ENCODE measurements around the gene ESRRB. TPM values are rescaled to one million over a fixed set of nuclear protein-coding genes. Genes with fewer than 3 reads are reported as not detected.

Gene ESRRB
- not detected for polyA plus RNA-seq (2013, experiment 1 of 2; ENCODE audit: insufficient read length)
- not detected for polyA plus RNA-seq (2013, experiment 2 of 2; ENCODE audit: insufficient read length)

DNA sequence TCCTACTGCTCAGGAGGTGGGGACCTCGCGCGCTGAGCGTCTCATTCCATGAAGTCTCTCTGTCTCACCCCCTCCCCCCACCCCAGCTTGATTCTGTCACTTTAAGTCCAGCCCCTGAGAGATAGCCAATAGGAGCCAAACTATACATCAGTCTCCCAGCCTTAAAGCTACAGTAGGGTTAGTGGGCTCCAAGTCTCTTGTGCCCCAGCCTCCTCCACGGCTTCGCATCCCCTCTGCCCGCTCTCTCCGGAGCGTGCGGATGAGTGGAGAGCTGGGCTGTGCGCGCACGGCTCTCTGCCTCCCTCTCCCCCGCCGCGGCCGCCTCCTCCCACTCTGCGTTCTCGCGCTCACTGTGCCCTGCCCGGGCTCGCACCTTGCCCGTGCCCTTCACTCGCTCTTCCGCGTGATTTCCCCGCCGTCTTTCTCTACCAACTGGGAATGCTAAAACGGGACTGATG, at the start of gene ESRRB:
Gene ESRRB, plus strand, starts transcription at position 191 of the 458 bp plus-strand sequence. Its CDS starts 265 bp downstream, at position 456.
- peak; percentile 9 for DNase-seq

DNA sequence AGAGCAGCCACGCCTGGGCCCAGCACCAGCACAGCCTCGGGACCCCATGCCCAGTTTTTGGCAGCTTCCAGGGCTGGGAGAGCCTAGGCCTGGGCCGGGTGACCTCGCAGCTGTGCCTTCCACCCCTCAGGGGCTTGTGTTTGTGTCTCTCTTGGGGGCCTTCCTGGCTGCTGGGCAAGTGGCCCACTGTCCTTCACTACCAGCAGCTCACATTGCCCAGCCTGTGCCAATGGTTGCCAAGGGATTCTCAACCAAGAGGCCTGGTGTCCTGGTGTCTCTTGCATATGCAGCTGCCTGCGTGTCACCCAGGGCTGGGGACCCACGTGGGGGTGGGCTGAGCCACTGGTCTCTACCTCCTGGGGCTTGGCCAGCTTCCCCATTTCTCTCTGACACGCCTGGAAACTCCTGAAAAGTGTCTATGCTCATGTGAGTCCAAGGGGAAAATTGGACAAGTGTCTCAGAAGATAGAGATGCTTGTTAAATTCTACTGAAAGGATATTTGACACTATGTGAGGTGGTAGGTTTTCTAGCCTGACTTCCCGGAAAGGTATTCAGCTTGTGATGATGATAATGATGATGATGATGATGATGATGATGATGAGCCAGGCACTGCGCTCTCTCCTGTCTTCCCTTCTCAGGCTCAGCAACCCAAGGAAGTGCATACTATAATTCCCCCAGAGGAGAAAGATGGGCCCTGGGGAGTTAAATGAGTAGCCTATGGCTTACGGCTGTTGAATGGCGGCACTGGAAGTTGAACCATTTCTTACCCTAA, 48.8 kb upstream of the ESRRB start:
- DNase-seq = no peak

DNA sequence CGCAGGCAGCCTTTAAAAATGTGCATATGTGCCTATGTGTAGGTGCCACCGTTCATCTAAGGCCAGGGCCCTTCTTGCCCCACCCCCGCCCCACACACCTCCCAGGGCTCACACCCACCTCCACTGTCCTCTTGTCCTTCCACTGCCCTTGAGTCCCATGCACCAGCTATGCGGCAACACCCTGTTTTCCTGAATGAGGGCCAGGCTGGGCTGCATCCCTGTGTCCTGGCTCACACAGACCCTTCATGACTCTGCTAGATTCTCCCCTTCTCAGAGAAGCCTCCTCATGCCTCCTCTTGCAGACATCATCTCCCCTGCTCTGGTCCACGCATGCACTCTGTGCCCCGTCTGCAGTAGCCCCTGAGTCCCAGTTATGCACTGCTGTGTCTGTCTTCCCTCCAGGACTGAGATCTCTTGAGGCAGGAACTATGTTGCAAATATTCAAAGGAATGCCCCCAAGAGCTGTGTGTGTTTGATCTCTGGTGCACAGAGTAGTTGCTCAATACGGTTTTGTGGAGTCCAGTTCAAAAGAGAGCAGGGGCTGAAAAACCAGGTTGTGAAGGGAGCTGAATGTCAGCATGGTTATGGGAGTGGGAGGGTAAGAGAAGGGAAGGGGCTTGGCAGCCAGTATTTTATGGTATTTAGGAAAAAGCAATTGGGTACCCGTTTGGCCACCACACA, 47.3 kb upstream of the ESRRB start:
- DNase-seq = no peak

DNA sequence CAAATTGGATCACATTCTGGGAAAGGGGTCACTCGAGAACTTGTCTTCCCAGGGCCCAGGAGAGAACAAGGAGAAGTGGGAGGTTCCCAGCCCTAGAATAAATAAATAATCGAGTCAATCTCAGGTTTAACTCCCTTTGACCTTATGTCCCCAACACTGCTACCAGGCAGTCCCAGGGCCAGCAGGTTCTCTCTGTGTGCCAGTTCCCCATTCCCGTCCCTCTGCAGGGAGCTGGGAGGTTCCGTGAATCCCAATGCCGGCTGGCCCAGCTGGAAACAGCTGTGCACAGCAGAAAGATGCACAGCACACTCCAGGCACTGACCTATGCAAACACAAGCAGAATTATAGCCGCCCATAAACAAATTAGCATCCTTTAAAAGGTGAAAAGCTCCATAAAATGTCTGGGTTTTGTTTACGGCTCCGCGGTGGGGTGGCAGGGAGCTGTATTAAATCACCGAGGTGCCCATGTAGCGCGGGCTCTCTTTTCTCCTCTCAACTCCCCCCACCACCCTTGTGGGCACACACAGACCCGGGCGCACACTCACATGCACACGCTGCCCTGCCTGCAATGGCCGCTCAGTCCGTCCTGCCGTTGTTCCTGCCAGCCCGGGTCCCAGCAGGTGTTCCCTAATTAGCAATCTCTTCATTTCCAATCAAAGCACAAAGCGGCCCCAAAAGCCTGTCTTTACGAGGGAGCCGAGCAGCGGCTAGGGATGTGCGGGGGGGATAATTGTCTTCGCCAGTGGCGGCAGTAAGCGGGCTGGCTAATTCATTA, 46.6 kb upstream of the ESRRB start:
- DNase-seq = no peak

DNA sequence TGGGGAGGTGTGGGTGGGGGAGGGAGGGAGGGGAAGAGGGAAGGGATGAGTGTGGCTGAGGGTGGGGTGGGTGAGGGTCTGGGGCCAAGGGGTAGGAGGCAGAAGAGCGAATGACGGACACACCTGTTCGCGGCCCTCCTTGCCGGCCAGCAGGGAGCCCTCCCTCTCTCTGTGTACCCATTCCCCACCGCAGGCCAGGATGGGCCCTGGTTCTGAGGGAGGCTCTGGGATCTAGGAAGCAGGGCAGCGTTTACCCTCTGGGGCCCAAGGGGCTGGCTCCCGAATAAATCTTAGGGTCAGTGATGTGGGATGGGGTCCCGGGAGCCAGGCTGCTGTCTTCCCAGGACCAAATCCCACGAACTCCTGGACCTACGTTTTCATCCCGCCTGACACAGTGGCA, 46.0 kb upstream of the ESRRB start:
- DNase-seq = no peak

DNA sequence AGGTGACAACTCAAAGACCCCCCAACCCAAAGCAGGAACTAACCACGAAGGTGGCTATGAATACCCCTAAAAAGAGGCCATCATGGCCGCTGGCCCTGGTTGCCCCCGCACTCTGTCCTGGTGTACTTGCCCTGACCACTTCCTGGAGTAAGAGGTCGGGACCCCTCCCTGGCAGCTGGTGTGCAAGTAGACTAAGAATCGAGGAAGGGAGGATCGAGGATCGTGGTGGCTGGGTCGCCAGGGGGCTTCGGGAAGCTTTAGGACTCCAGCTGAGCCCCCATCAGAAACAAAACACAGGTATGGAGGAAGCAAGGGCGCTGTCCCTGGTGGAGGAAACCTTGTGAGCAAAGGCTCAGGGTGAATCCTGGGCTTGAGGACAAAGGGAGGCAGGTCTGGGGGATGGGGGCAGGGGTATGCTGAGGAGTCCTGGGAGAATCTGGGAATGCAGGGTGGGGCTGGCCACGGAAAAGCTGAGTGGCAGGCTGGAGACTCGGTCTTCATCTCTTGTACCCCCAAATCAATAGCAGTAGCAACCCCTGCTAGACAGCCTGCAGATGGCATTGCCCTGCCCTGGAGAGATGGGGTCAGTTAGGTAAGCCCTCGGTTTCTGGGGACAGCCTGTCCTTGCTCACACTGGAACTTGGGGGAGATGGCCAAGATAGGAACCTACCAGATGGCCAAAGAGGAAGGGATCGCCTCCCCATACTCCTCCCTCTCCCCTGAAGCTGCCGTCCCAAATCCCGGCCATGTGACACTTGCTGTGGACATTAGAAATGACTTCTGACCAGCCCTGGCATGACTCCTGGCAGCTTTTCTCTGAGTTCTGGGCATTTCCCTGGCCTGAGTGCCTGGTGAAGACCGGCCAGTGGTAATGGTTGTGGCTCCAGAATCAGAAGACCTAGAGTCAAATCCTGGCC, 45.3 kb upstream of the ESRRB start:
- no peak for DNase-seq

DNA sequence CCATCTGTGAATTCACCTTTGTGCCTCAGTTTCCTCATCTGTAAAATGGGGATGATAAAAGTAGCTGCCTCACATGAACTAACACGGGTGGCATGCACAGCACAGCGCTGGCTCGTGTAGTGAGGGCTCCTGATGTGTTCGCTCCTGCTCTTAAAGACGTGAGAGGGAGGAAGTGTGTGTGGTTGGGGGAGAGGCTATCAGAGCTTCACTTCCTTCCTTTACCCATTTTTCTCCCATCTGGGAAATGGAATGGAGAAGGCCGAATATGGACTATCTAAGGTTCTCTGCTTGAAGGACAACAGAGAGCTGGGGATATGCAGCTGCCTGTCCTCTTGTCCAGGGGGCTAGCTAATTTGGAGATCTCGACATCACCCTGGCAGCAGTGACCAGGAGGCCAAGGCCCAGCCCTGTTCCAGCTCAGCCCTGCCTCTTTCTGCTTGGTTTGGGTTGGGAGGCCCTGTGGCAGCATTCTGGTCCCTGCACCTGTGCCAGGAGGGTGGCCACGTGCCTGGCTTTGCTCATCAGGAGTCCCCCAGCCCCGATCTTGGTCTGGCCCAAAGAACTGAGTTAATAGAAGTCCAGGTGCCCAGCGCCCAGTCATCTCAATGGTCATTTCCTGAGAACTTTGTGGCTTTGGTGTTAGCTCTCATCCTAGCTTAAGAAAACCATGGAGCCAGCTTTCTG, 44.5 kb upstream of the ESRRB start:
- DNase-seq = no peak

DNA sequence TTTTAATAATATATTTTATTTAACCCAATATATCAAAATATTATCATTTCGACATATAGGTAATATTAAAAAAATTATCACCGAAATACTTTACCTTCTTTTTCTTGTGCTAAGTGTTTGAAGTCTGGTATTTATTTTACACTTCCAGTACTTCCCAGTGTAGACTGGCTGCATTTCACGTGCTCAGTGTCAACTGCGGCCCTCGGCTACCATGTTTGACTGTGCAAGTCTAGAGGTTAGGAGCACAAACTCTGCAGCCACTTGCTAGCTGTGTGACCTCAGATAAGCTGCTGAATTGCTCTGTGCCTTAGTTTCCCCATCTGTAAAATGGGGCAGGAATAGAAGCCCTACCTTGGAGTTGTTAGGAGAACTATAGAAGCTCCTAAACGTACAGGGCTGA, 42.3 kb upstream of the ESRRB start:
- no peak for DNase-seq

DNA sequence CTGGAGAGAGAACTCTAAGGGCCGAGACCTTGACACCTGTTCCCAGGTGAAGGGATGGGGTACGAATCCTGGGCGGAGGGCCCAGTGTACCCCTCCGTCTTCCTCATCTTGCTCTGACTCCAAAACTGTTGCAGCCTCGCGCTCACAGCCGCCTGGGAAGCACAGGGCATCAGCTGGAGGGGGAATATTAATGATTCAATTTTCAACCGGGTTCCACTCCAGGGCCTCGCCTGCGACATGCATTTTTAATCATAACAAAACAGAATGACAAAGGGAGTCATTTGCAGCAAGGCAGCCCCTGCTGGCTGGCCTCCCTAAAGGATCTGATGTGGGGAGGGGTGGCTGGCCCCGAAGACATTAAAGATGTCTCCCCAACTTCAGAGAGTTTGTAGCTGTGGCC, 41.6 kb upstream of the ESRRB start:
- DNase-seq = no peak

DNA sequence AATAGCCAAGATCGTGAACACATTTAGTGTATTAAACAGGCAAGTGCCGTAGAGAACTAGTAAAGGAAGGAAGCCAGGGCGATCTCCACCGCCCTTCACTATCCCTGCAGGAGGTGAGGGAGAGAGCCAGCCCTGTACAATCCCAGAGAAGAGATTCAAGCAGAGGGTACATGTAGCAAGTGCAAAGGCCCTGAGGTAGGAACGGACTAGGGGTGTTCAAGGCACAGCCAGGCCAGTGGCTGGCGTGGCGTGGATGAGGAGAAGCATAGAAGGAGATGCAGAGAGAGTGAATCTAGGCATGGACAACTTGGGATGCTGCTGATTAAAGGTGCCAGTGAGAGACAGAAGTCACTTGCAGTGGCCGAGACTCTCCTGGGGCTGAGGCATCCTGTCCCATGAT, 39.1 kb upstream of the ESRRB start:
- DNase-seq = no peak

DNA sequence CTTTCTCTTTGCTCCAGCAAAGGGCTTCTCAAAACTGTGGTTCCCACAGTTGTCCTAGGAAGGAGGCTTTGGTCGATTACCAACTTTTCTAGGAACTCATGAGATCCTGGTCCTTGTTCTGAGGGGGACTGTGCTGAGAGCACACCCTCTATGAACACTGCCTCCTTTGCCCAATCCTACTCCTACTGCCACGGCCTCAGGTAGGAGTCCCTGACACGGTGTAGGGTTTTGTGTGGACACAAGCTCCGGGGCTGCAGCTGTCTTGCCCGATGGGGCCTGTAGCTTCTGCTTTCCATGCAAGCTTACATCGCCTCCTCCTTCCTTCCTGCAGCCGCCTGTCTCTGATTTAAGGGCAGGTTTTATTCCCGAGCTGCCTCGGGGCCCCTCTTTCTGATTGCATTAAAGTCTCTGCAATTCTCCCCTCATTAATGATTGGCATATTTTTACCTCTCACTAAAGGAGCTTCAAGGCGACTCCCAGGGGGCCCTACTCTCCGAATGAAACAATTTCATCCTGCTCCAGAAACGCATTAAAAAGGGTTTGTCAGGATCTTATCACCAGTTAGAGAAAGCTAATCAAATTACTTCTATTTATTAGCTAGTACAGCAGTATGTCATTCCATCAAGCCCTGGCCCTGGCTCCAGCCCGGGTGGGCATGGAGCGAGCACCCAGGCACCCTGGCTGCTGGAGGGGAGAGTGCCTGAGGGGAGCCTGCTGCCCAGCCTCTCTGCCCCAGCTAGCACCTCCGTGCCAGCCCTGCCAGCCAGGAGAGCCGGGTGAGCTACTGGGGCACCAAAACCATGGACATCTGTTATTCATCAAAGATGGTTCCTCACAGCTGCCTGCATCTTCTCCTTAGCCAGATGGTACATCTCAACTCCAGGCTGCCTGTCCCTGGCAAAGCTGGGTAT, 38.0 kb upstream of the ESRRB start:
- DNase-seq = no peak

DNA sequence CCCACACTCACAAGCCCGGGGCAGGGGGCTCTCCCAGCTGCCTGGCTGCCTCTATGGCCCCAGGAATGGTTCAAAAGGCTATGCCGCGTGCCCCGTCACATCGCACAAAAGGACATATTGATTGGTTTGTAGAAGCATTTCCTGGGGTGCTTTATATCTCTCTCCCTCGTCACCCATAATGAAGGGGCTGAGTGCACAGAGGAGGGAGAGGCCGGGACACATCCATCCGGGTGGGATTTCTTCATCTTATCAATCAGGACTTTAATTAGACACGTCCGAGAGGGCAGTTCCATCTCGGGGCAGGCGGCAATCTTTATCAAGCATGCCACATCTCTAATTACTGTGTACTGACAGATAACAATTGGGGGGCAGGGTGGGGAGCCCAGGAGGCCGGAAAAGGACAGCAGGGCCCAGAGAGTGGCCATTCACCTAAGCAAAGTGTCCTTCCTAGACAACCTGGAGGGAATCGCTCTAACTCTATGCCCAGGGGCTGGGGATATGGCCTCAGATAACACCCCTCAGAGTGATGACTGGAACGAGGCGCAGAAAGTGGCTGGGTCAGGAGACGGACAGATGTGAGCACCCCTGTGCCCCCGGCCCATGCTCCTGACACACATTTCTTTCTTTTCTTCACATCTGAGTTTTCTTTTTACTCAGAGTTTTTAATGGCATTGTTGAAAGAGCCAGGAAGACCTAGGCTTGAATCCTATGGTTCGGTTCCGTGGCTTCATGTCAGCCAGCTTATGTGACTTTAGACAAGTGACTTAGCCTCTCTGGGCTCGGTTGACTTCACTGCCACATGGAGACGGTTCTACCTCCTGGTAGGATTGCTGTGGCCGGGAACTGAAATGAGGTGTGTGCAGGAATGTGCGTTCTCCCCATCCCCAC, 36.0 kb upstream of the ESRRB start:
- no peak for DNase-seq

DNA sequence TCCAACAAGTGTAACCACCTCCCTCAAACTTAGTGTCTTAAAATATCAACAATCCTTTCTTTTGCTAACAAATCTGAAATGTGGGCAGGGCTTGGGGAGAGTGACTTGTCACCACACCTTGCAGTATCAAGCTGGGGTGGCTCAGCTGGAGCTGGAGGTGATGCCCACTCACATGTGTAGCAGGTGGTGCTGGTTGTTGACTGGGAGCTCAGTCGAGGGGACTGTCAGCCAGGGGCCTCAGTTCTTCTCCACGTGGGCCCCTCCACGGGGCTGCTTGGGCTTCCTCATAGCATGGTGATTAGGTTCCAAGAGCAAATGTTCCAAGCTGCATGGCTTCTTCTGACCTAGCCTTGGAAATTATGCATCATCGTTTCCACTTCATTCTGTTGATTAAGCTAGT, 32.6 kb upstream of the ESRRB start:
- DNase-seq = no peak

DNA sequence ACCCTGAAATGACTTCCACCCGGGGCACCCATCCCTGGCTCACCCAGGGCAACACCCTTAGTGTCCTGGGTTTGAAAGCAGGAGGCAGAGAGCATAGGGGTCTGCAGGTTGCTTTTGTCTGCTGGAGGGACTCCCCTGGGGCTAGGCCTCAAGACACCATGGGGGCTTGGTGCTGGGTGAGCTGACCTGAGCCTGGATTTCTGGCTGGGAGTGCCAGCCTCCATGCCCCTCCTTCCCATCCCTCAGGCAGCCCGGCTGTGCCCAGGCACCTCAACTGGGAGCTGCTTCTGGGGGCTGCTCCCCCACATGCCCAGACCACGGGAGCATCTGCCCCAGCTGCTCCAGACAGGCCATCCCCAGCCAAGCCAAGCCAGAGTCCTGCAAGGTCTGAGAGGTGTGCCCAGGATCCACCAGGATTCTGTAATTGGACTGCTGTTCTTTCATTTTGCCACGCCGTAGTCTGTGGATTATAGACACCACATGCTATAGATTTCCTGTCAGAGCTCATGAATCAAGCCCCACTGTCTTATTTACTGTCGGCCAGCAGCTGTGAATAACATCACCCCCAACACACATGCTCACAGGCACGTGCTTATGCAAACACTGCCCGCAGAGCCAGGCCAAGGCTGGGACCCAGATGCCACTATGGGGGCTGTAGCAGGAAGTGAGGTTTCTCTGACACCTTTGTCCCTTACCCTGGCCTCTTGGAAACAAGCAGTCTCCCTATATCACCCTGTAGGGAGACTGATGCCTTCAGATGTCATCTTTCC, 29.4 kb upstream of the ESRRB start:
- DNase-seq = peak; percentile 37

DNA sequence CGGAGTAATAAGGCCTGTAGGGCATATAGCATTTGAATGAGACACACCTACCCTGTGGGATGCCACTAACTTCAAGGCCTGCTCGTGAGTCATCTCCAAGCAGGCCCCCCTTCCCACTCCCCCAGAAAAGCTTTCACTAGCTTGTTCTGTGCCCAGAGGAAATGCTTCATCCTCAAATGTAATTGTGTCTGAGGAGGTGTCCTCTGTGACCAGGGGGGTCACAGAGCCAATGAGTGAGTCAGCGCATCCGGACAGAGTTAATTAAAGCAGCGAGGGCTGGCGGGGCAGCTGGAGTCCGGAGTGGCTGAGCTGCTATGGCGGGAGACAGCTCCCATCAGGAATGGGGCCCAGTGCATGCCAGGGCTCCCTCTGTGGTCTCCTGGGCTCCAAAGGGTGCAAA, 27.0 kb upstream of the ESRRB start:
- DNase-seq = peak; percentile 63

DNA sequence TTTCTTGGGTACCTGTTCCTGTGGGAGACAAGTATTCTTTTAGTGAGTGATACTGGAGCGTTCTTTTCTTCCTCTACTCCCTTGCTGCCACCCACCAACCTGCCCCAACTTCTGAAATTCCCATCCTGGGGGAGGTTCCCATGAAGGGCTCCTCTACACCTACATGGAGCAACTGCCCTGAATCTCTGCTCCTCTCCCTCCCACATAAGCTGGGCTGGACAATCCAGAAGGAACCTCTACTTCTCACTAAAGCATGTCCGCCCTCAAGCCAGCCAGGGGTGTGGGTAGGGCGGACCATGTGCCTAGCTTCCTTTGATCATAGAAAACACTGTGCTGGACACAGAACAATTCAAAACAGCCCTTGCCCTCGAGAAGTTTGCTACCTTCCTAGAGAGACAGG, 25.9 kb upstream of the ESRRB start:
- no peak for DNase-seq

DNA sequence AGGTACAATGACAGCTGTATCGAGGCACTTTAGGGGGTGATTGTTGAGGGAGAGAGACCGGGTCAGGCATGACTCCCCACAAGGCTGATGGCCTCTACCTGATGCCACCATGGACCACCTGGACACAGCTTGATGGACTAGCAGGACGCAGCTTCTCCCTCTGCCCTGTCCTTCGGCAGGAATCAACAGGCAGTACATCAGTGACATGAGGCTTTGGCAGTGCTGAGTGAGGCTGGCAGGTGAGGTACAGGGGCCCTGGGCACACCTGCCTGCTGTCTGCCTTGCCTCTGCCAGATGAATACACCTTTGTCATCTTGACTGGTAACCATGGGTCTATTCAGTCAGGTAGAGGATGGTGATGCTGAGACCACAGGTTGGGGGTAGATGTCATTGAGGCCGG, 25.3 kb upstream of the ESRRB start:
- no peak for DNase-seq

DNA sequence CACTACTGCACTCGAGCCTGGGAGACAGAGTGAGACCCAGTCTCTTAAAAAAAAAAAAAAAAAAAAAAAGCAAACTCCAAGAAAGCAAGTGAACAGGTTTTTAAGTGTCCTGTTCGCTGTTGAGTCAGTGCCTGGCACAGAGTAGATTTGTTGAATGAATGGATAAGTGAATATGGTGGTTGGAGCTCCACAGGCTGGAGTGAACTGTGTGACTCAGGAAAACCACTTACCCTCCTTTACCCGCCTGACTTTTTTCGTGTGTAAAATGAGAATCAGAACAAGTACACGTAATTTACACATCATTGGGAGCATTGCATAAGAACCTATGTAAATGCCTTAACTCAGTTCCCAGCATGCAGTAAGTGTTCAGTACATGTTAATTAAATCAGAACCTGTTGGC, 24.0 kb upstream of the ESRRB start:
- no peak for DNase-seq
